Kidney epithelial cell (primary cell): ENCODE measurements around the gene DPF3. TPM values are rescaled to one million over a fixed set of nuclear protein-coding genes. Genes with fewer than 3 reads are reported as not detected.

Experiments
- DNase-seq: peaks from one replicate; pipeline ENCODE4 v3.0.0-alpha.2; 2010; ENCODE audit warnings: low read depth
- H3K27me3 ChIP-seq: 2 replicates; pipeline ENCODE4 v1.6.0; 2011; ENCODE audit warnings: low read length; ENCODE audit not compliant: control insufficient read depth, insufficient read depth
- H3K36me3 ChIP-seq: 2 replicates; pipeline ENCODE4 v1.5.1; 2011; ENCODE audit warnings: low read length; ENCODE audit not compliant: control insufficient read depth, insufficient read depth
- H3K4me3 ChIP-seq: 2 replicates; pipeline ENCODE4 v1.5.1; 2011; ENCODE audit warnings: low read depth, mild to moderate bottlenecking, control low read depth, low read length
- total RNA-seq: library from RNA; depleted of rRNA; stranded (reverse); fragments of >200 nt; gene quantifications from 2 replicates; pipeline ENCODE4 v1.2.3, GENCODE V29; 2015
- TF ChIP-seq, protein P1 (sequence below): IDR thresholded peaks from 2 replicates; pipeline ENCODE4 v1.5.1; 2011; ENCODE audit warnings: mild to moderate bottlenecking, moderate library complexity, low read length, control low read depth, inconsistent platforms; ENCODE audit not compliant: insufficient read depth, poor library complexity, severe bottlenecking

DPF3 gene
- total RNA-seq, 1 donor from 2014 or later, result 0.79 TPM

DNA sequence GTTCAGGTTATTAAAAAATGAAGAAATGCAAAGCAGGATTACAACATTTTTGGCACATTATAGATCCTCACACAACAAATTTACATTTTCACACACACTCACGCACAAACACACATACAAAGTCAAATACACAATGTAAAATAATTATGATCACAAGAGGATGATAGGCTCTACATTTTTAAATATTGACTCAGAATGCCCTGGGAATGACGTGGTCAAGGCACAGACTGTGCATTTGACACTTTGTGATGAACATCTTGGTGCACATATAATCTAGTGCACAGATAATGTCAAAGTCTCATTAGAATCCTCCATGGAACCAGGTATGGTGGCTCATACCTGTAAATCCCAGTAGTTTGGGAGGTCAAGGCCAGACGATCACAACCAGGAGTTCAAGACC is 49.4 kb downstream of the DPF3 start:
- DNase-seq, result no peak
- TF ChIP-seq, protein P1, sequence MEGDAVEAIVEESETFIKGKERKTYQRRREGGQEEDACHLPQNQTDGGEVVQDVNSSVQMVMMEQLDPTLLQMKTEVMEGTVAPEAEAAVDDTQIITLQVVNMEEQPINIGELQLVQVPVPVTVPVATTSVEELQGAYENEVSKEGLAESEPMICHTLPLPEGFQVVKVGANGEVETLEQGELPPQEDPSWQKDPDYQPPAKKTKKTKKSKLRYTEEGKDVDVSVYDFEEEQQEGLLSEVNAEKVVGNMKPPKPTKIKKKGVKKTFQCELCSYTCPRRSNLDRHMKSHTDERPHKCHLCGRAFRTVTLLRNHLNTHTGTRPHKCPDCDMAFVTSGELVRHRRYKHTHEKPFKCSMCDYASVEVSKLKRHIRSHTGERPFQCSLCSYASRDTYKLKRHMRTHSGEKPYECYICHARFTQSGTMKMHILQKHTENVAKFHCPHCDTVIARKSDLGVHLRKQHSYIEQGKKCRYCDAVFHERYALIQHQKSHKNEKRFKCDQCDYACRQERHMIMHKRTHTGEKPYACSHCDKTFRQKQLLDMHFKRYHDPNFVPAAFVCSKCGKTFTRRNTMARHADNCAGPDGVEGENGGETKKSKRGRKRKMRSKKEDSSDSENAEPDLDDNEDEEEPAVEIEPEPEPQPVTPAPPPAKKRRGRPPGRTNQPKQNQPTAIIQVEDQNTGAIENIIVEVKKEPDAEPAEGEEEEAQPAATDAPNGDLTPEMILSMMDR, result no peak
- H3K4me3 ChIP-seq, result no peak overlapping the region
- no peaks in the 10 kb centered on the region for H3K27me3 ChIP-seq
- H3K36me3 ChIP-seq, result no peaks in the 10 kb centered on the region

DNA sequence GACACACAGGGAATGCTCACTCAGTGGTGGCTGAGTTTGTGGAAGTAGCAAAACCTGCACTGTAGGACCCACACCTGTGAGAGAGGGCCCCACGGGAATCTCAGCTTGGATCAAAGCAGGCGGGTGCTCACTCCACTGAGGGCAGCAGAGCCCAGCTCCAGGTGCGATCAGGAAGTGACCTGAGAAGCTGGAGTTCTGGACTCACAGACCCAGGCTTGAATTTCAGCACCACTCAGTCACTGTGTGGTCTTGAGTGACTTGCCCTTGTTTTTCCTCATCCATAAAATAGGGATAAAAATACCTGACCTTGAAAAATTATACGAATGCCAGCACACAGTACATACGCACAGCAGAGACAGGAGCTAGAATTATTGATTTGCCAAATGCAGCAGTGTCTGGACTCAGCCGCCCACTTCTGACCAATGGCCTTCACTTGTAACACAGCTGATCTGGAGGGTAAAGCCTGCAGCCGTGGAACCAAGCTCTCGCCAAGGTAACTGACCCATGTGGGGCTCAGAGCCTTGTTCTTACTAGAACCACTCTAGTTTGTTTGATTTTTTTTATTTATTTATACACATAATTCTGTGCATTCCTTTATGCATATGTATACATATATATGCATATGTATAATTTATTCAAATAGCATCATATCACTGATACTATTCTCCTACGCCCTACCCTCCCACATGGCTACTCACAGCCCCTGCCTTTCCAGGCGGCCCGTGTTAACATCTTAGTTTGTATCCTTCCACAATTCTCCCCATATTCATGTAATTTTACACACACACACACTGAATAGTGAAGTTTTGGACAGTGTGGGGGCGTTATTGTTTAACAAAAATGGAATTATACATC is 53.9 kb downstream of the DPF3 start:
- Histone ChIP-seq H3K27me3 (no peaks in the 10 kb centered on the region), H3K36me3 (no peaks in the 10 kb centered on the region), H3K4me3 (no peak overlapping the region)
- no peak for DNase-seq
- TF ChIP-seq, protein P1, result no peak

DNA sequence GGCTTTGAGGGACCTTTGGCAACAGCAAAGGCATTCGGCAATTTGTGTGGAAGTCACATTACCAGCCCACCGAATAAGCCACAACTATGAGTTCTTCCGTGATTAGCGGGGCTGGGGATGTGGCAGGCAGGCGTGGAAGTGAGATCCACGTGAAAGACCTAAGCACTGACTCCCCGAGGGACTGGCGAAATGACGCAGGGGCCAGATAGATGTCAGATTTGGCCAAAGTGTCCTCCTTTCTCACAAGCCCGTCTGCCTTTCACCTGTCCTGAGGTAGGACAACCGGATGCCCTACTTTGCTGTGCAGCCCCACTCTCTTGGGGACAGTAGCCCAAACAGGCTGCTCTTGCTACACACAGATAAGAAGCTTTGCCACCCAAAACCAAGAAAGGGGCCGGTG is 54.5 kb downstream of the DPF3 start:
- TF ChIP-seq, protein P1, result no peak
- Histone ChIP-seq H3K36me3 (no peaks in the 10 kb centered on the region), H3K4me3 (no peak overlapping the region), H3K27me3 (no peaks in the 10 kb centered on the region)
- DNase-seq, result no peak

DNA sequence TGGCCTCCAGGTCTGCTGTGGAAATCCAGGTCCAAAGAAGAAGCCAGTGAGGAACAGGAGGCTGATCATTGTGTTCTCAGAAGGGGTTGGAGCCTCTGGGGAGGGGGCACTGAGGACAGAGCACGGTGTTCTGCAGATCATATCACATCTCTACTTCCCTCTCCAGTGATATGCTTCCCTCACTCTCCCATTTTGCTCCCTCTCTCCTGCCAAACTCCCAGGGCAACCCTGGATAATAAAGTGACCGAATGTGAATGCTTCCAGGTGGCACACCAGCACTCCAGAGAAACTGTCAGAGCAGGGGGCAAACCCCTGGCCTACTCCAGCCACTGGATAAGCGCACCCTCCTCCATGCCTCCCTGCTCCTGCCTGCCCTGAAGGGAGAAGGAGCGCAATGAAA is 57.8 kb downstream of the DPF3 start:
- H3K4me3 ChIP-seq, result no peak overlapping the region
- no peak for DNase-seq
- TF ChIP-seq, protein P1, result no peak
- H3K36me3 ChIP-seq, result no peaks in the 10 kb centered on the region
- no peaks in the 10 kb centered on the region for H3K27me3 ChIP-seq

DNA sequence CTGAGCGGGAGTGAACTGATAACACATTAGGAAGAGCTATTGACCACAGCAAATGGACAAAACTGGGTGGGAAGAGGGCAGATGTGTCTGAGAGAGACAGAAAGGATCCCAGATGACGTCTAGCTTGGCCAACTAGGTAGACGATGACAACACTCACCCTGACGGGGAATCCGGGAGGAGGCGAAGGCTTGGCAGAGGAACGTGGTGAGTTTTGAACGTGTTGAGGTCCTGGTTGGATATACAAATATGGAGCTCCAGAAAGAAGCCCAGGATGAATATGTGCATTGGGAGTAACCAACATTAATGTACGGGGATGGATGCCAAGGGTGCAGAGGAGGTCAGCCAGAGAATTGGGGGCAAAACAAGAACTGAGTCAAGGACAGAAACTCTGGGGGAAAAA is 60.7 kb downstream of the DPF3 start:
- Histone ChIP-seq H3K27me3 (no peaks in the 10 kb centered on the region), H3K4me3 (no peak overlapping the region), H3K36me3 (no peaks in the 10 kb centered on the region)
- TF ChIP-seq, protein P1, result no peak
- no peak for DNase-seq
